Measurements from ENCODE around the gene BCL2L11.

Gene BCL2L11

GRCh38 chr2:111208639-111209038 lies 87.9 kb downstream of the BCL2L11 start:
- H3K4me3 ChIP-seq (replicated peaks; ENCODE audit: insufficient read depth, low read length), result no peak overlapping the region
- no peak for TF ChIP-seq GABPA (IDR thresholded peaks at IDR 0.05; ENCODE audit: low read depth)
- TF ChIP-seq POLR2AphosphoS5 (IDR thresholded peaks at IDR 0.05; ENCODE audit: low read depth), result no peak
- TF ChIP-seq REST (IDR thresholded peaks at IDR 0.05; ENCODE audit: insufficient replicate concordance, low read depth), result no peak
- TF ChIP-seq SPI1 (IDR thresholded peaks at IDR 0.05; ENCODE audit: borderline replicate concordance, low read depth), result no peak
- TF ChIP-seq CTCF (IDR thresholded peaks at IDR 0.05; ENCODE audit: insufficient read depth, low read length), result no peak
- H3K27me3 ChIP-seq (ENCODE audit: insufficient read depth, poor library complexity, severe bottlenecking), result no peaks in the 10 kb centered on the region
- no peak overlapping the region for H3K27ac ChIP-seq (replicated peaks)
- no peak for DNase-seq (ENCODE audit: low read depth in 1 of 2, low spot score in 1 of 2)

GRCh38 chr2:111209045-111209514 lies 88.4 kb downstream of the BCL2L11 start:
- no peak for DNase-seq (ENCODE audit: low read depth in 1 of 2, low spot score in 1 of 2)
- Histone ChIP-seq H3K27me3 (ENCODE audit: insufficient read depth, poor library complexity, severe bottlenecking) (no peaks in the 10 kb centered on the region), H3K4me3 (replicated peaks; ENCODE audit: insufficient read depth, low read length) (no peak overlapping the region), H3K27ac (replicated peaks) (no peak overlapping the region)
- TF ChIP-seq CTCF (IDR thresholded peaks at IDR 0.05; ENCODE audit: insufficient read depth, low read length) (no peak), REST (IDR thresholded peaks at IDR 0.05; ENCODE audit: insufficient replicate concordance, low read depth) (no peak), POLR2AphosphoS5 (IDR thresholded peaks at IDR 0.05; ENCODE audit: low read depth) (no peak), SPI1 (IDR thresholded peaks at IDR 0.05; ENCODE audit: borderline replicate concordance, low read depth) (no peak), GABPA (IDR thresholded peaks at IDR 0.05; ENCODE audit: low read depth) (no peak)

GRCh38 chr2:111210036-111210435 lies 89.3 kb downstream of the BCL2L11 start:
- no peak for DNase-seq (ENCODE audit: low read depth in 1 of 2, low spot score in 1 of 2)
- Histone ChIP-seq H3K27ac (replicated peaks) (no peak overlapping the region), H3K4me3 (replicated peaks; ENCODE audit: insufficient read depth, low read length) (no peak overlapping the region), H3K27me3 (ENCODE audit: insufficient read depth, poor library complexity, severe bottlenecking) (no peaks in the 10 kb centered on the region)
- TF ChIP-seq POLR2AphosphoS5 (IDR thresholded peaks at IDR 0.05; ENCODE audit: low read depth), result no peak
- no peak for TF ChIP-seq CTCF (IDR thresholded peaks at IDR 0.05; ENCODE audit: insufficient read depth, low read length)
- TF ChIP-seq SPI1 (IDR thresholded peaks at IDR 0.05; ENCODE audit: borderline replicate concordance, low read depth), result no peak
- no peak for TF ChIP-seq REST (IDR thresholded peaks at IDR 0.05; ENCODE audit: insufficient replicate concordance, low read depth)

Measured in HL-60 (cell line).